NOMO-1 treated with DMSO at 0.1 percent for 48 hours (cell line): ENCODE results near the gene SLC7A1.

Experiments
- DNase-seq: peaks from one replicate; lab custom pipeline; 2025; ENCODE audit not compliant: unreplicated experiment; lab: John Stamatoyannopoulos, UW

SLC7A1 gene

DNA sequence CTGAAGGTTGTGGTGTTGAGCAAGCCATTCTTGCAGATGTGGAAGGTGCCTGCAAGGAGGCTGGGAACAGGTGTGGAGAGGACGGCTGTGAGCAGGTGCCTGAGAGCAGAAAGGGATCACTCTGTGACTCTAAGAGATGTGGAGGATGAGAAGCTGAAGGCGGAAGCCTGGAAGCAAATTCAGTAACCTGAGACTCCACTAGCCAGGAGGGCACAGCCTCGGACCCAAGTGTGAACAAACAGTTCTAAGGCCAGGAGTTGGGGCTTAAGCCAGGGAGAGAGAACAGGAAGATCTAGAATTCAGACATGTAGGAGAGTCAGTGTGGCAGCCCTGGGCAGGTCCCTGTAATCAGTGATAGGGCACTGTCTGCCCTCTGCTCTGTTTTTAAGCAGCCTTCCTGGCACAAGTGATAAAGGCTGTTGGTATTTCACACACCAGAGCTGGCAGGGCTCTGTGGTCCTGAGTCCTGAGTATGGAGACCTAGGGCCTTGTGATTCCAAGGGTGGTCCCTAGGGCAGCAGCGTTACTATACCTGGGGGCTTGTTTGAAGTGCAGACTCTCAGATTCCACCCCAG is 131.3 kb downstream of the SLC7A1 start:
- DNase-seq = no peak

- no peak for DNase-seq
These were observed 135.6 kb downstream of the SLC7A1 start for GRCh38 chr13:29459813-29460355.
